Upper lobe of left lung (tissue), 6 donors: Measurements from ENCODE around the gene ALCAM. TPM values are rescaled to one million over a fixed set of nuclear protein-coding genes. Genes with fewer than 3 reads are reported as not detected.
"Not testable (repeated sequence)": the region's sequence is repeated elsewhere in the genome, so short reads cannot be mapped to it uniquely, and the experiment has no call there.

Source experiments
- ATAC-seq, 2 donors: fragments of 200-7000 bp; cut with Tn5 transposase; one replicate each; pipeline ENCODE4 v1.9.1; 2022; ENCODE audit warnings: mild to moderate bottlenecking in 2 of 2, moderate library complexity in 2 of 2; ENCODE audit not compliant: low FRiP score in 2 of 2
- DNase-seq, 2 donors: peaks; one replicate each; pipeline ENCODE4 v3.0.0-alpha.2; 2019 to 2020
- H3K27ac ChIP-seq, 4 donors: fragments of 200-600 bp; sonication (generic); one replicate each; pipeline ENCODE4 v1.5.1; 2016 to 2019
- H3K27me3 ChIP-seq, 4 donors: fragments of 200-600 bp; sonication (generic); one replicate each; pipeline ENCODE4 v1.5.1; 2017 to 2019
- H3K36me3 ChIP-seq, 4 donors: fragments of 200-600 bp; sonication (generic); one replicate each; pipeline ENCODE4 v1.5.1; 2016 to 2019
- H3K4me1 ChIP-seq, 4 donors: fragments of 200-600 bp; sonication (generic); one replicate each; pipeline ENCODE4 v1.5.1; 2018 to 2019
- H3K4me3 ChIP-seq, 4 donors: fragments of 200-600 bp; sonication (generic); one replicate each; pipeline ENCODE4 v1.5.1; 2017 to 2019; ENCODE audit warnings: mild to moderate bottlenecking in 2 of 4, moderate library complexity in 1 of 4
- H3K9me3 ChIP-seq, 4 donors: fragments of 200-600 bp; sonication (generic); one replicate each; pipeline ENCODE4 v1.5.1; 2018 to 2019
- EP300 ChIP-seq, 4 donors: sonication (generic); formaldehyde crosslinking; IDR thresholded peaks; one replicate each; pipeline ENCODE4 v1.5.1; 2017; ENCODE audit warnings: antibody characterized with exemption in 4 of 4, control low read depth in 2 of 4
- POLR2A ChIP-seq, 4 donors: fragments of 450-650 bp; IDR thresholded peaks; one replicate each; pipeline ENCODE4 v1.5.1; 2016 to 2017; ENCODE audit warnings: antibody characterized with exemption in 4 of 4, mild to moderate bottlenecking in 2 of 4
- POLR2AphosphoS5 ChIP-seq, 2 donors: sonication (generic); formaldehyde crosslinking; IDR thresholded peaks; one replicate each; pipeline ENCODE4 v1.5.1; 2017; ENCODE audit warnings: antibody characterized with exemption in 2 of 2
- WGBS, 2 donors: methylation state at CpG; one replicate each; pipeline ENCODE4 v1.1.5; 2017 to 2018; 5-methylcytosine and 5-hydroxymethylcytosine counted together
- total RNA-seq, 6 donors: library from RNA; depleted of rRNA in 4 of 6; stranded (reverse); fragments of >200 nt in 4 of 6; gene quantifications; one replicate each; pipeline versions ENCODE4 v1.1.0 to v1.2.1, GENCODE V29; 2016 to 2021
- TF ChIP-seq, protein P1 (sequence below), 6 experiments: fragments of 450-650 bp in 4 of 6; fragments of 200-600 bp in 2 of 6; sonication (generic) in 2 of 6; IDR thresholded peaks; one replicate each; pipeline ENCODE4 v1.5.1; 2016 to 2019; ENCODE audit warnings: antibody characterized with exemption in 6 of 6
- donor health status: DM: no; HTN: no; CAD: no; lungs with moderate emphysema.
- donor health status: DM: no; HTN: yes; CAD: no; lungs with severe emphysema.

Gene ALCAM
- total RNA-seq, 6 donors from 2014 or later: 129 to 390 (median 186) TPM

DNA sequence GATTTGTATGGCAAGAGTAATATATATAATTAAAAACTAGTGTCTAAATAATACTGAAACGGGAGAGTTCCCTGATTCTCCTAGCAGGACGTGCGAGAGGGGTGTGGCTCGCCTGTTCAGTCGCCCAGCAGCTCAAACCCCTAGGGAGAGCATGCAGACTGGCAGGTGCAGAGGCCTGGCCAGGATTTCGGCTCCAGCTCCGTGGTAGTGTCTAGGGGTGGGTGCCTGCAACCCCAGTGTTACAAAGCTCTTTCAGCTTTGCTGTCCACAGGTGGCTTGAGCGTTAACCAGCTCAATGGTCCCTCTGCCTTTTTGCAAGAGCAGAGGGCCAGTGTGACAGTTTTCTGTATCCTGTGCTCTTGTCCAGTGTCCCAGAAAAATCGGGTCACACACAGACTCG is 226.6 kb downstream of the ALCAM start:
- no peaks in the 10 kb centered on the region for H3K9me3 ChIP-seq
- DNase-seq: no peak
- no peaks in the 10 kb centered on the region for H3K27me3 ChIP-seq
- WGBS, 2 donors: 86 to 91% methylated on average over 9 to 10 of the region's 10 CpGs
- H3K4me1 ChIP-seq: no peaks in the 10 kb centered on the region
- no peak overlapping the region for H3K4me3 ChIP-seq
- H3K36me3 ChIP-seq: no peaks in the 10 kb centered on the region
- H3K27ac ChIP-seq: no peak overlapping the region
- TF ChIP-seq EP300 (IDR thresholded peaks at IDR 0.05) (no peak), POLR2AphosphoS5 (IDR thresholded peaks at IDR 0.05) (no peak), POLR2A (IDR thresholded peaks at IDR 0.05) (no peak)
- TF ChIP-seq, protein P1, sequence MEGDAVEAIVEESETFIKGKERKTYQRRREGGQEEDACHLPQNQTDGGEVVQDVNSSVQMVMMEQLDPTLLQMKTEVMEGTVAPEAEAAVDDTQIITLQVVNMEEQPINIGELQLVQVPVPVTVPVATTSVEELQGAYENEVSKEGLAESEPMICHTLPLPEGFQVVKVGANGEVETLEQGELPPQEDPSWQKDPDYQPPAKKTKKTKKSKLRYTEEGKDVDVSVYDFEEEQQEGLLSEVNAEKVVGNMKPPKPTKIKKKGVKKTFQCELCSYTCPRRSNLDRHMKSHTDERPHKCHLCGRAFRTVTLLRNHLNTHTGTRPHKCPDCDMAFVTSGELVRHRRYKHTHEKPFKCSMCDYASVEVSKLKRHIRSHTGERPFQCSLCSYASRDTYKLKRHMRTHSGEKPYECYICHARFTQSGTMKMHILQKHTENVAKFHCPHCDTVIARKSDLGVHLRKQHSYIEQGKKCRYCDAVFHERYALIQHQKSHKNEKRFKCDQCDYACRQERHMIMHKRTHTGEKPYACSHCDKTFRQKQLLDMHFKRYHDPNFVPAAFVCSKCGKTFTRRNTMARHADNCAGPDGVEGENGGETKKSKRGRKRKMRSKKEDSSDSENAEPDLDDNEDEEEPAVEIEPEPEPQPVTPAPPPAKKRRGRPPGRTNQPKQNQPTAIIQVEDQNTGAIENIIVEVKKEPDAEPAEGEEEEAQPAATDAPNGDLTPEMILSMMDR (IDR thresholded peaks at IDR 0.05): no peak
- ATAC-seq: no peak

DNA sequence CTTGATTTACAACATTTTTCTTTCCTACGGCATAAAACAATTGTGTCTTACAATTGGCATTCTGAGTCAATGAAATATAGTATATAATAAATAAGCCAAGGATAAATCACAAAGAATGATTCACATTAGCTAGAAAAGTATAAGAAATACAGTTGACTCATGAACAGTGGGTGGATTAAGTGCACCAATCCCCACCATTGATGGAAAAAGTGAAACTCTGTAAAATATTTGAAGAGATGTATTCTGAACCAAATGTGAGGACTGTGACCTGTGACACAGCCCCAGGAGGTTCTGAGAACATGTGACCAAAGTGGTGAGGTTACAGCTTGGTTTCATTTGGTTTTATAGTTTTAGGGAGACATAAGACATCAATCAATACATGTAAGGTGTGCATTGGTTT is 227.5 kb downstream of the ALCAM start:
- DNase-seq (no peak), ATAC-seq (no peak)
- no peak for TF ChIP-seq POLR2A (IDR thresholded peaks at IDR 0.05)
- no peak for TF ChIP-seq POLR2AphosphoS5 (IDR thresholded peaks at IDR 0.05)
- TF ChIP-seq, protein P1 (IDR thresholded peaks at IDR 0.05): no peak
- TF ChIP-seq EP300 (IDR thresholded peaks at IDR 0.05): no peak
- Histone ChIP-seq H3K9me3 (no peaks in the 10 kb centered on the region), H3K4me1 (no peaks in the 10 kb centered on the region), H3K27me3 (no peaks in the 10 kb centered on the region), H3K4me3 (no peak overlapping the region), H3K27ac (no peak overlapping the region), H3K36me3 (no peaks in the 10 kb centered on the region)
- WGBS, 2 donors: 82 to 93% methylated on average over 1 of the region's 1 CpG

GRCh38 chr3:105598042-105598796 is 231.5 kb downstream of the ALCAM start:
- Histone ChIP-seq H3K27ac (no peak overlapping the region), H3K4me1 (no peaks in the 10 kb centered on the region), H3K36me3 (no peaks in the 10 kb centered on the region), H3K9me3 (no peaks in the 10 kb centered on the region), H3K27me3 (no peaks in the 10 kb centered on the region), H3K4me3 (no peak overlapping the region)
- ATAC-seq: no peak
- 69 to 75% methylated on average over 3 of the region's 3 CpGs for WGBS, 2 donors
- no peak for DNase-seq
- no peak for TF ChIP-seq POLR2A (IDR thresholded peaks at IDR 0.05)
- TF ChIP-seq, protein P1 (IDR thresholded peaks at IDR 0.05): no peak
- TF ChIP-seq EP300 (IDR thresholded peaks at IDR 0.05): no peak
- TF ChIP-seq POLR2AphosphoS5 (IDR thresholded peaks at IDR 0.05): no peak

DNA sequence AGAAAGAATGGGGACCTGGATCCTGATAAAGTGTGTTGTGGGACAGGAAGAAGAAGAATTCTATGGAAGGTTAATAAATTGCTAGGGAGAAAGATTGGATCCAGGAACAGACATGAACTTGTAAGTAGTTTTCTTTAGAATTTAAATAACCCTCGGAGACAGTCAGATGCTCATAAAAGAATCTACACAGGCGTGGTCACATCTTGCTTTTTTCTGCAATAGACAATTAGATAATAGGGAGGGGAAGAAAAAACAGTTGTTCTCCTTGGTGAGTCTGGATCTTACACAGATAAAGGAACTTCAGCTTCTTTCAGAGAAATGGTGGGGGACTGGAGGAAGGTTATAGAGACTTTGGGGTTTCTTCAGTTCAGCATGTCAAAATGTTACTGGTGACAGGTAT is 232.6 kb downstream of the ALCAM start:
- Histone ChIP-seq H3K27ac (no peak overlapping the region), H3K4me1 (no peaks in the 10 kb centered on the region), H3K9me3 (no peaks in the 10 kb centered on the region), H3K36me3 (no peaks in the 10 kb centered on the region), H3K4me3 (no peak overlapping the region), H3K27me3 (no peaks in the 10 kb centered on the region)
- no peak for TF ChIP-seq POLR2A (IDR thresholded peaks at IDR 0.05)
- no peak for TF ChIP-seq POLR2AphosphoS5 (IDR thresholded peaks at IDR 0.05)
- no peak for TF ChIP-seq EP300 (IDR thresholded peaks at IDR 0.05)
- TF ChIP-seq, protein P1 (IDR thresholded peaks at IDR 0.05): no peak
- WGBS, 2 donors: 92 to 94% methylated on average over 2 of the region's 2 CpGs
- DNase-seq: no peak
- ATAC-seq: no peak

DNA sequence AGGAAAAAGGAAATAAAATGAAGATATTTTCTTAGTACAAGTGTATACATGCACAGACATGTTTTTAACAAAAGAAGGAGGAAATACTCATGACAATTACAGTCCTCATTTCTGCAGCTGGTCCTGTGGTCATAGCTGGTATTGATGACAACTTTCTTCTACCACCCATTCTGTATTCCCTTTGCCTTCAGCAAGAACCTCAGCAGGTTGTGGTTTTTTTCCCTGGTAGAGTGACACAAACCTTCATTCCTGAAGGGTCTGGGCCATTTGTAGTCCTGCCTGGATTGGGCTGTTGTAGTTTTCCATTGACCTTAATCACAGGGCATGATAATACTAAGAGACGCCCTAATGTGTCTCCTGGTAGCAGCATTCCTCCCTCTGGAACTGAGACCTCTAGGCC is 235.0 kb downstream of the ALCAM start:
- WGBS, 2 donors: 90 to 96% methylated on average over 1 of the region's 1 CpG
- H3K36me3 ChIP-seq, H3K4me3 ChIP-seq, DNase-seq, ATAC-seq, H3K27ac ChIP-seq, H3K4me1 ChIP-seq, H3K9me3 ChIP-seq, H3K27me3 ChIP-seq: not testable (repeated sequence)

DNA sequence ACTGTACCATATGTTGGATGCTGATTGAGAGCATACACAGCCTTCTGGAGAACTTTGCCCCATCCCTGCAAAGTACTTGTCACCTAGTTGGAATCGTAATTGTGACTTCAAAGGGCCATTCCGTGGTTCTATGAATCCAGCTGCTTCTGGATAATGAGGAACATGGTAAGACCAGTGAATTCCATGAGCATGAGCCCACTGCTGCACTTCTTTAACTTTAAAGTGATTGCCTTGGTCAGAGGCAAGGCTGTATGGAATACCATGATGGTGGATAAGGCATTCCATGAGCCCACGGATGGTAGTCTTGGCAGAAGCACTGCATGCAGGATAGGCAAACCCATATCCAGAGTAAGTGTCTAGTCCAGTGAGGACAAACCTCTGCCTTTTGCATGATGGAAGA is 235.6 kb downstream of the ALCAM start:
- not testable (repeated sequence) for H3K27me3 ChIP-seq

DNA sequence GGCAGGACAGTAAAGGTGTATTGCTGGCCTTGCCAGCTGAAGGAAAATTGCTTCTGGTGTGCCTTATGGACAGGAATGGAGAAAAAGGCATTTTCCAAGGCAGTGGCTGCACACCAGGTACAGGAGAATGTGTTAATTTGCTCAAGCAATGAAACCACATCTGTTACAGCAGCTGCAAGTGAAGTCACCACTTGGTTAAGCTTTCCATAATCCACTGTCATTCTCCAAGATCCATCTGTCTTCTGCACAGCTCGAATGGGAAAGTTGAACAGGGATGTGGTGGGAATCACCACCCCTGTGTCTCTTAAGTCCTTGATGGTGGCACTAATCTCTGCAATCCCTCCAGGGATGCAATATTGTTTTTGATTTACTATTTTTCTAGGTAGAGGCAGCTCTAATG is 236.8 kb downstream of the ALCAM start:
- not testable (repeated sequence) for H3K27me3 ChIP-seq, DNase-seq, ATAC-seq, H3K36me3 ChIP-seq, H3K4me3 ChIP-seq, H3K4me1 ChIP-seq, H3K27ac ChIP-seq, H3K9me3 ChIP-seq
- 94 to 100% methylated on average over 1 of the region's 1 CpG for WGBS, 2 donors

More for the DNA sequence above, 235.6 kb downstream of the ALCAM start:
- not testable (repeated sequence) for ATAC-seq, H3K4me1 ChIP-seq, H3K27ac ChIP-seq, H3K4me3 ChIP-seq, DNase-seq, H3K9me3 ChIP-seq, H3K36me3 ChIP-seq
- 51 to 83% methylated on average over 2 to 3 of the region's 3 CpGs for WGBS, 2 donors
